NOMO-1 treated with dmso at 0.1 percent for 144 hours (cell line): ENCODE results near the gene TRIM8.

Experiments
- DNase-seq: peaks from one replicate; lab custom pipeline; 2025; ENCODE audit not compliant: unreplicated experiment; lab: John Stamatoyannopoulos, UW

The TRIM8 gene

DNA sequence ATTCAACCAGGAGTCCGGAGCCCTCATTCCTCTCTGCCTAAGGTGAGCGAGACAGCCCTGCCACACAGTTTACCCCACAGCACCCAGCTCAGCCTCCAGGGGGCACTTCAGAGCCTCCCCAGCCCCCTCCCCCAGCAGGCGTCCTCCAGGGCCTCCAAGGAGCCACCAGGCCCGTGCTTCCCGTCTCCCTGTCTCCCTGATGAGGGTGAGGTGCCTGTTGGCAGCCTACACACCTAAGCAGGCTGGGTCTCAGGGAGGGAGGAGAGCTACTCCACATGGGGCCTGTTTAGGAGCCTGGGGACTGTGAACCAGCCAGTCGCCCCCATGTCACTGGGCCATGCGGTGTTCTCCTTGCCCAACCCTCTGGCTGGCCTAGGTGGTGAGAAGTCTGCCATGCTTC is 28.9 kb upstream of the TRIM8 start:
- no peak for DNase-seq

DNA sequence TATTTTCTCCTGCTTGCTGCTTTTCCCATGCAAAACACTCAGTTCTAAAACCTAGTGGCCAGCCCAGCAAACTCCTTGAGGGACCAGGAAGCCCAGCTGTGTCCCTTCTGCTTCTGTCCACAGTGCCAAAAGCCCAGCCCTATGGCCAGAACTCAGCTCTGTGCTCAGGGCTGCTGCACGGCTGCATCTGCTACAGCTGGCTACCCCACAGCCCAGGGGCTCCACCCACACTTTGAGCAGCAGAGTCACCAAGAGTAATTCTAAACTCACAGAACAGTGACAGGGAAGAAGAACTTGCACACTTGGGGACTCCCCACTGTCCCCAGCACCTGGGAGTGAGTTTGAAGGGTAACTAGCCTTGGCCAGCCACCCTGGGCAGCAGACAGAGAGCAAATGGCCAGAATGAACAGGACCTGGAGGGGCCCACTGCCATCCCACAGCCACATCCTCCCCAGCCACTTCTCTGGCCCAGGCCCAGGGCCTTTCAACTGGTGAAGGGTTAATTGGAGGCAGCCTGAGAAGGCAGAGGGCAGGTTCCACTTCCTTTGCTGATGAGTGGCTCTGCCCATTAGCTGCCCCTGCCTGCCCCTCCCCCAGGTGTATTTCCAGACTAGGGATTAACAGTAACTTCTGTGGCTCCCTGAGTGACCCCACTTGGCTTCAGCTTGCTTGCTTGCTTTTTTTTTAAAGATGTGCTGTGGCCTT is 28.1 kb upstream of the TRIM8 start:
- DNase-seq, result peak; percentile 36

DNA sequence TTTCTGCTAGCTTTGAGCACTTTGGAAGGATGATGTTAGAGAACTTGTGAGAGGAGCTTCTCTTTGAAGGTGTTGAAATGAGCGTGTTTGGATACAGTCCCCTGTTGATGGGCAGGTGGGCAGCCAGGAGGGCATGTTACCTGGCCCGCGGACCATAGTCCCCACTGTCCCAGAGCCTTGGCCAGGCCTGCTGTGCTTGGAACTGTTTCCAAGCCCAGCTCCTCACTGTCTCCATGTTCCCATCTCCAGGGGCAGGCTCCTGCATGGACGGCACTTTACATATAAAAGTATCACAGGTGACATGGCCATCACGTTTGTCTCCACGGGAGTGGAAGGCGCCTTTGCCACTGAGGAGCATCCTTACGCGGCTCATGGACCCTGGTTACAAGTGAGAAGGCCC is 27.2 kb upstream of the TRIM8 start:
- no peak for DNase-seq

DNA sequence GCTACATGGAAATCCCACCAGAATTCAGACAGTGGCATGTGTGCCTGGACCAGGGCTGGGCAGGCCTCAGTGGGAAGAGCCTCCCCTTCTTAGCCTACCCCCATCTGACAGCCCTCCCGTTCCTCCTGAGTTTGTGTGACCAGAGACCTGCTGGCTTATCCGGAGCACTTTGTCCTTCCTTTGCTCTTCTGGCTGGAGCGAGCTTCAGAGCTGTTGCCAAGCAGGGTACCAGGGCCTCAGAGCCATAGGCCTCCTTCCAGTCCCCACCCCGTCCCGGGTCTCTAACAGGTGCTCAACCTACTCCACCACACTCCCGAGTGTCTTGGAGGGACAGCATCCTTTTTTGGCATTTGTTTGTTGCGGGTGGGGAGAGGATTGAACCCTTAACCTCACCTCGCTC is 26.5 kb upstream of the TRIM8 start:
- no peak for DNase-seq

DNA sequence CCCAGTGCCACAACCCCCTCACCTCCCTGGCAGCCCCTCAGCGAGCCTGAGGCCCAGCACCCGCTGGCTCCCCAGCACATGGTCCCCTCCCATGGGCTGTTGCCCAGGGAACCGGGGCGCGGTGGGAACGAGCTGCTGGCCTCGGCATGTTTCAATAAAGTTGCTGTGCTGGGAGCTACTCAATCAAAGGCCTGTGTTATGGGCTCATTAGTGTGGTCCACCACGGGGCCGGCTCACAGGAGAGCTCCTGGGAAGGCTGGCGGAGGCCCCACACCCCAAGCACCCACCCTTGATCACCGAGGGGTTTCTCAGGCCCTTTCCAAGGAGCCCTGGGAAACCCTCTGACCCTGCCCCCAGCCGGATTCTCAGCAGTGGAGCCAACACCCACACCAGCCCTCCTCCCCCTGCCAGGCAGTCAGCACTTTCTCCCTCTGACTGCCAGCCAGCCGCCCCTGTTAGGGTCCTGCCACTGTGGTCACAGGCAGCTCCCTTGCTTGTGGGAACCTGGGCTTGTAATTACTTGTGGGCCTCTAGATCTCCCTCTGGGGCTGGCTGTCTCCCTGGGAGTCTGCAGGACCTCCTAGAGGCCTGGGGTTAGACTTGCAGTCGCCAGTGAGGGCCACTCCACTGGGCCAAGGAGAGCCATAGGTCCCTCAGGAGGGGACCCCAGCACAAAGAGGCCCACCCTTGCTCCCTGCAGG is 24.8 kb upstream of the TRIM8 start:
- no peak for DNase-seq

DNA sequence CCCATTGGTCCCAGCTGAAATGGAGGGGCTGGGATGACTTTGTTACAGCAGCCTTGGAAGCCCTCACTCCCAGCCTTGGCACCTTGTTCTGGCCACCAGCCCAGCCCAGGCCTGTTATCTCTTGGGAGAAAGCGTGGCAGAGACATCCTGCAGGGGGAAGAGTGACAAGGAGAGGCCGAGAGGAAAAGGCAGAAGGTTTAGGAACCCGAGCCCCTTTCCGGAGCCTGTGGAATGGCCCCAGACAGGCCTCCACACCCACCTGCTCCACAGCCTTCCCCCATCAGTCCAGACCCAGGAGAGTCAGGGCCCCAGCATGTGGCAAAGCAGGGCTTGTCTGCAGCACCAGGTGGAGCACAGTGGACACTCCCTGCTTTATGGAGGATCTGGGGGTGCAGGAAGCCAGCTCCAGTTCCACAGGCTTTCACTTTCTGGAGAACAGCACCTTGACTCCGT is 24.1 kb upstream of the TRIM8 start:
- DNase-seq, result no peak

DNA sequence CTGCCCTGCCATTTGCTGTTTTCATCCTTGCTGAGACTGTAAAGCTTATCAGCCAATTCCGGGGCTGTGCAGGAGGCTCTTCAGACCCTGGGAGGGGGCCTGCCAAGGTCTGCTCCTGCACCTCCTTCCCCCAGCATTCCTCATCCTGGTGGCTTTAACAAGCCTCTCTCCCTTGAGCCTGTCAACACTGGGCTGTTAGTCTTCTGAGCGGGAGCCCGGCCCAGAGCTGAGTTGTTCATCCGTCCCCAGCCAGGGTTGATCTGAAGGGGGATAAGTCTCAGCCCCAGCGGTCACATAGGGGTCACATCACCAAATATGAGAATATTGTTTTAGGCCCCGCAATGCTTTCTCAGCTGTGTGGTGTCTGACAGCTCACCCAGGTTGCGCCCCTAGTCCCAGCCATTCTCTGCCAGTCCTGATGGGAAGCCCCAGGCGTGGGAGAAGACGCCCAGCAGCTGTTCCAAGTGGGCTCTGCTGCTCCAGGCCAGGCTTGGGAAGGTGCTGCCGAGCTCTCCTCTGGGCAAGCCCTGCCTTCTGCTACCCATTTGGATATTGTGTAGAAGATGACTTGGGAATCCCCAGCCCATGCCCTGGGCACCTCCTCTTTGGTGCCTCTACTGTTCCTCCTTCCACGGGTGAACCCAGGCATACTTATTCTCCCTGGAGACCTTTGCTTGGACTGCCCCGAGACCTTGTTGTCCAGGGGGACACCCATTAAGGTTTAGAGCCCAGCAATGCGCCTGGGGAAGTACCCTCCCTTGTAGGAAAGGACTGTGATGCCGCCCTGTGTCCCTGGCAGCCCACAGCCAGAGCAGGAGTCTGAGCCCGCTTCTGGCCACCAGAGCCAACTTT is 23.5 kb upstream of the TRIM8 start:
- no peak for DNase-seq

DNA sequence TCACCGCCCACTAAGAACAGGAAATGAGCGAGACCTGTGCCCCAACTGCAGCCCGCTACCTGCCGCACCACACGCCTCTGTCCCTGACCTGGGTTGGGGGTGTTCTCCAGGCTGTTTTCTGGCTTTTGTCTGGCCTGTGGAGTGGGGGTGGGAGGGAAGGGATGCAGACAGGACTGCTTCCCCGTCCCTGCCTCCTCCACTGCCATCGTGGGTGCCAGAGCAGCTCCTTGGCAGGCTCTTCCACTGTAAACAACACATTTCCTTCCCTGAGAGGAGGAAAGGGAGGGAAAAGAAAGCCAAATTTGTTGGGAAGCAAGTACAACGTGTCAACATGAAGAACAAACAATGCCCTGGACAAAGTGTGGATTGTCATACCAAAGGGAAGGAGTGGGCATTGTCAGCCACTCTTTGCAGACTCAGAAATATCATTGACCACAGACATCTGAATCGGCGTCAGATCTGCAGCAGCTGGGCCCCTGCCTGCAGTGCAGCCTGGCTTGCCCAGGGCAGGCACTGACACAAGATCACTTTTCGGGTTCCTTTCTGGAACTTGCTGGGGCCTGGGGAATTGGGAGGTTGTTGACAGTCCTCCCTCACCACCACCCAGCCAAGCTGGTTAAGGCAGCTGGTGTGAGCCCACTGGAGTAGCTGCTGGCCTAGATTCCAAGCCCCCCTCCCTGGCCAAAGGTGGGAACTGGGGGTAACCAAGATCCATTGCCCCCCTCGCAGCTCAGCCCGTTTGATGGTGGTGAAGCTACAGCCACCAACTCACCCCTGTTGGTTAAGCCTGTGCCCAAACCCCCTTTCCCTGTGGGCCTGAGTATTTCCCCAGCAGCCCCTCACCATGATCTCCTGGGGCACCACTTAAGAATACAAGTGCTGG is 22.6 kb upstream of the TRIM8 start:
- DNase-seq, result no peak

DNA sequence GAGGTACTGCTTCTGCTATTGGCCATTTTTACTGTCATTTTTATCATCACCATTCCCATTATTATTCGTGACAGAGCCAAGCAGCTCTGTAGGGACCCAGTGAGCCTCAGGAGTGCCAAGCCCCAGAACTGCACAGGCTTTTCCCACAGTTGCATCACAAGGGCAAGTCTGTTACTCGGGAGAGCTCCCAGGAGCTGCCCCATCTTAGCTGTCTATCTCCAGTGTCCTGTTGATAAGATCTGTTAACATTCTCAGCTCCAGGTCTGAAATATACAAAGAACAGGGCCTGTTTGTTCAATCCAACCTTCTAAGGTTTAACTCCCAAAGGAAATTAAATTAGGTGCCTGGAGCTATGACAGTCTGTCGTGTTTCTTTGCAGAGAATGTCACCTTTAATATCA is 20.2 kb upstream of the TRIM8 start:
- DNase-seq, result no peak

DNA sequence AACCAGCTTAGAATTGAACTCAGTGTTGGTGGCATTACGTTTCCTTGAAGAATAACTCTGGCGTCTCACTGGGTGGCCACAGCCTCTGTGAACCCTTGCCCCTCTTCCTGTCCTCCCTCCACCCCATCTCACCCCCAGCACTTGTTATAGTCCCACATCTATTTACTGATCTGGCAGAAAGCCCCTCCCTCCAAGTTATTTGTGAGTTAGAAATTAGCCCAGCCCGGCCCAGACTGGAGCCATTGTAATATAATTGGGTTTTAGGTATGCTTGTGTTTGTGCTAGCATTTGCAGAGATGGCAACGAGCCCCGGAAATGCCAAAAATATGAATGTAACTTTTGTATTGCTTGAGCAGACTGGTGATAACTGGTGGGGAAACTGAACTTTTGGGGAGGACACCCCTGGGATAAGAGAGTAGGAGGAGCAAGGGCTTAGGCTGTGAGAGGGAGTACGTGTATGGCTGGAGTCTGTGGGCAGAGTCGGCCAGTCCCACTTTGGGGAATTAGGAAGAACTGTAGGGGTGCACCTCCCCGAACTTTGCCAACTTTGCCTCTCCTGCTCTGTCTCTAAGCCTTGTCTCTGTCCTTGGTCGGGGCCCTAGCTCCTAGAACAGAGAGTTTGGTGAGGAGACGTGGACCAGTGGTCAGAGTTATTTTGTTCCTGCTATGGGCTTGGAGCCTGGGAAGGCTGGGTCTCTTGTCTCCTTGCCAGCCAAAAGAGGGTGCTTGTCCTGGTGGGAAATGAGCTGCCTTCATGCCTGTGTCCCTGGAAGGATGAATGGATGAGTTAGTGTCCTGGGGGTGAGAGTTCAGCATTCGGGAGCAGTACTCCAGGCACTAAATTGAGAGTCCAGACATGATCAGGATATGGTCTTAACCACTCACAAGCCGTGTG is 19.3 kb upstream of the TRIM8 start:
- no peak for DNase-seq

DNA sequence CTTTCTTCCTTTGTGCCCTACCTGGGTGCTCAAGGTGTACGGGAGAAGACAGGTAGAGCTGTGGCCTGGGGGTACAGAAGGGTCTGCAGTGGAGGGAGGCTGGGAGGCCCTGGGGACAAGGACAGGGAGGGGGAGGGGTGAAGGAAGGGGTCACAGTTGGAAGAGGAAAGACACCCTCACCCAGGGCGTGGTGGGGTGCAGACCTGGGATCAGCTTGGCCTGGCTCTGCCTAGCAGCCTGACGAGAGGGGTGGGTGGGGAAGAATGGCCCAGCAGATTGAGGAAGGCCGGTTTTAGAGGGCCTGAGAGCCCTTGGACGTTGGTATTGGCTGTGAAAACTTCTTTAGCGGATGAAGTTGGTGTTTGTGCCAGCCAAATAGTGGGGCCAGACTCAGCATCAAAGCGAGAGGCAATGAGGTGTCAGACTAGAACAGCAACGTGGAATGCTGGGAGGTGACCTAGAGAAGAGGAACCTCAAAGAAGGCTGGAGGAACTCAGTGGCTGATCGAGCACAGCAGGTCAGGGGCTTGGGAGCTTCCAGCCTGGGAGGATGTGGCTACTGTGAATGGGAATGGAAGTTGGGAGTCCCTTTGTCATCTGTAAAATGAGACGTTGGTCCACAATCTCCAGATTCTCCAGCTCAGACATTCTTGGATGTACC is 18.1 kb upstream of the TRIM8 start:
- no peak for DNase-seq

DNA sequence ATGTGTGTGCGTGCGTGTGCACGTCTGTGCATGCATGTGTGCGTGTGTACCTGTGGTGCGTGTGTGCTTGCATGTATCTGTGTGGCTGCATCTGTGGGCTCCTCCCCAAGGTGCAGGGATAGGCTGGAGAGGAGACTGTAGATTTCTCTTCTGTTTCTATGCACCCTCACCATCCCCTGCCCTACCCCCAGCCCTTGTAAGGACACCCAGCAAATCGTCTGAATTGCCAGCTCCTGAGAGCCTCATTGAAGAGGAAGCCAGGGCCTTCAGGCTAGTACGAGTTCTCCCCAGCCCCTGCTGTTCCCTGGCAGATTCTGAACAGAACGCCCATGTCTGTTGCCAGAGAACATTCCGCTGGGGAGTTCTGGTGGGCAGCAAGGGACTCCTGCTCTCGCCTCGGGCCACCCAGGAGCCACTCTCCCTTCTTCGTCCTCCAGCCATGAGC is 17.0 kb upstream of the TRIM8 start:
- DNase-seq, result no peak

DNA sequence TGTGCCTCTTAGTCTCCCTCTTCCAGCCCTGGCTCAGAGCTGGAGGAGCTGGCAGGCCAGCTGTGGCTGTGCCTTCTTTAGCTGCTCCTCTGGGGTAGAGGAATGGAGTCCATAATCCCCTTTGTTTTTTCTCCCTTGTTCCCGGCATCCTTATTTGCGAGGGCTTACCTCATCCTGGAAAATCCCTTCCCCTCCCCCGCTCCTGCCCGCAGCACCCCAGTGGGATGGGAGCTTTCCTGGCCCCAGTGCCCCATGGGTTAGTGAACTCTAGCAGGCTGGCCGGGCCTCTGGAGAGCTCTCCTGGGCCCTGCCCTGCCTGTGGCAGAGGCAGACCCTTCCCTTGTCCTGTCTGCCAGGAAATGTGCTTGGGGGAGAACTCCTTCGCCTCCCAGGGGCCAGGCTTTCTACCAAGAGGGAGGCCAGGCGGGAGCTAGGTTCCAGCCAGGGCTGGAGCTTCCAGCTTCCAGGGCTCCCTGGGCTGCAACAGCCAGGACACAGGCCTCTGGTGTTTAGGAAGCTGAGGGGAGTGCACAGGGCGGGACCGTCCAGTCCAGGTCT is 16.5 kb upstream of the TRIM8 start:
- DNase-seq, result no peak

DNA sequence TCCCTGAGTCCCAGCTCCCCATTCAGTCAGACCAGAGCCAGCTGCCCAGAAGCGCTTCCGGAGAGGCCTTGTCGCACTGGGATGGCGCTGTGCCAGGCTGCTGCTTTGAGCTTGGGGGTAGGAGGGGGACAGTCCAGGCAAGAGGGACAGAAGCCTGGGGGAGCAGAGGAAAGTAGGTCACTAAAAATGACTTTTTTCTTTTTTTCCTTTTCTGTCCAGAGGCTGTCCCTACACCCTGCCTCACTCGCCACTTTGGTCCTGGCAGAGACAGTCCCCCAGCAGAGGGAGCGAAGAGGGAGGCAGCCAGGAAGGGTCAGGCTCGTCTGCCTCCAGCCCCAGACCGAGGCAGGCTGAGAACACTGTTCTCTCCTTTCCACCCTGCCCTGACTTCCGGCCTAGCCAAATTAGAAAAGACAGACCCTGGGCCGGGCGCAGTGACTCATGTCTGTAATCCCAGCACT is 15.8 kb upstream of the TRIM8 start:
- DNase-seq, result no peak

DNA sequence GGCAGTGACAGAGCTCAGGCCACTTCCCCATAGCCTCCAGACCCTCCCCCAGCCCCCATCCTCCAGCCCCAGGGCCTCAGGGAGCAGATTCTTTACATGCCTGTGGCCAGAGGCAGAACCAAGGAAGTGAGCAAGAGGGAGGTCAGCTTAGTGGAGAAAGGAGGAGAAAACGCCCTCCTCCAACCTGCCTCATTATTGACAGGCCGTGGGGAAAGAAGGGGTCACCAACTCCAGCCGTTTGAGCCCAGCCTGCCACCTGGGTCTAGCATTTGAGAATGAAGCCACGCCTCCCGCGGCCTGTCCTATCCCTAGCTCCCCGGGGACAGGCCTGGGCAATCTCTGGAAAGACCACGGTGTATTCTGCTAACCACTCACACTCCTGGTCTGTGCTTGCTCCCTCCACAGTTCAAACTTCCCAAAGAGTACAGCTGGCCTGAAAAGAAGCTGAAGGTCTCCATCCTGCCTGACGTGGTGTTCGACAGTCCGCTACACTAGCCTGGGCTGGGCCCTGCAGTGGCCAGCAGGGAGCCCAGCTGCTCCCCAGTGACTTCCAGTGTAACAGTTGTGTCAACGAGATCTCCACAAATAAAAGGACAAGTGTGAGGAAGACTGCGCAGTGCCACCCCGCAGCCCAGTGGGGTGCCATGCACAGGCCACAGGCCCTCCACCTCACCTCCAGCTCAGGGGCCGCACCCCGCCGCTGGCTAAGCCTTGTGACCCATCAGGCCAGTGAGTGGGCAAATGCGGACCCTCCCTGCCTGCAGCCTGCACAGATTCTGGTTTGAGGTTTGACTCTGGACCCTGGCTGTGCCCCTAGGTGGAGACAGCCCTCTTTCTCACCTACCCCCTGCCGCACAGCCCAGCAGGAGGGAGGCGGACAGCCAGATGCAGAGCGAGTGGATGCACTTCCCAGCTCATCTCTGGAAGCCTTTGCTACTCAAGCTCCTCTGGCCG is 14.3 kb upstream of the TRIM8 start:
- DNase-seq, result no peak

DNA sequence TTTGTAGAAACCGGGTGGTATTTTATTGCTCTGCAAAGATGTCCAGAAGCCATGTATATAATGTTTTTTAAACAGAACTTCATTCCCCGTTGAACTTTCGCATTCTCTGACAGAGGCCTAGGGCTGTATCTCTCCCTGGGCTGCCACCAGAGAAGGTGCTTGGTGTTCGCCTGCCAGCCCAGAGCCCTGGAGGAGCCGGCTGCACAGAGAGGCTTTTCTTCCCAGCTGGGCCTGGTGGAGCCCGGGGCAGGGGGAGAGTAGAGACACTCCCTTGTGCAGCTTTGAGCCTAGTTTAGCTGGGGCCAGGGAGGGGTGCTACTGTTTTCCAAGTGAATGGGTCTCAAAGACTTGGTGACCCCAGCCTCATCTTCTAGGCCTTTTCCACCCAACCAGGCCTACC is 13.6 kb upstream of the TRIM8 start:
- no peak for DNase-seq

DNA sequence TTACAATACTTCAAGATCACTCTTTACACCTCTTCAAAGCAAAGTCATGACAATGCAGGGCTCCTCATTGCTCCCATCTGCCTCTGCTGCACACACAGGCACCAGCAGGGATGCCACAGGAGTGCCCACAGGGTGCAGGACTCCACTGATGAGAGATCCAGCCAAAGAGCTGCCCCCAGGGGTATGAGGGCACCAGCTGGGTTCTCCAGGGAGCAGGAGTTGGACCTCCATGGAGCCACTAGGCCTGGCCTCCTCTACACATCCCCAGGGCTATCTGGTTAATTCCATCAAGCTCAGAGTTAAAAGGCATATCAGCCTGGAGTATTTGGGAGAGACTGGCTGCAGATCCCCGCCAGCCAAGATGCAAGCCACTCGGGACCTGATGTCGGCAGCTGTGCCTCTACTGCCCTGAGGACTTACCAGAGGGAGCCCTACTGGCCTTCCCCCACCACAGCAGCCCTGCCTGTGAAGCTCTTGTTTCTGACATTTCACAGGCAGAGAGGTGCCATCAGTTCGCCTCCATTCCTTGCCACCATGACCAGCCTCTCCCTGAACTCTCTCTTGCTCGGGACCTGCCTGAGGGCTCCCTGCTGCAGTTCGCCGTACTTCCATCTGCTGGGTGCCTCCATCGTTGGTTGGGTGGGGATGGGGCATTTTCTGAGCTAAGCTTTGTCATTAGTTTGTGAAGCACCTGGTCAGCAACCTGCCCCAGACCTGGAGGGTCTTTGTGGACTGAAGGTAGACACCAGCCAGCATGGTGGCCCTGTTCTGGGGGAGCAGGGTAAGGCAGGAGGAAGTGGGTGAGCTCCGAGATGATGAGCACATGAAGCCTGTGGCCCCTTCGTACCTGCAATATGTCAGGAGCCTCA is 12.5 kb upstream of the TRIM8 start:
- DNase-seq, result no peak
